K562 (cell line): ENCODE data around the gene DCAF5. TPM values are rescaled to one million over a fixed set of nuclear protein-coding genes. Genes with fewer than 3 reads are reported as not detected.

Experiments
- BCL6 ChIP-seq: fragments of 250-450 bp; sonication (Bioruptor Pico); IDR thresholded peaks from 2 replicates; pipeline ENCODE4 v1.4.0; 2020
- CEBPG ChIP-seq, 3 experiments: fragments of 200-800 bp in 1 of 3; sonication (Bioruptor generic) in 1 of 3; sonication (generic) in 1 of 3; formaldehyde crosslinking in 1 of 3; IDR thresholded peaks in 2 of 3; conservative IDR thresholded peaks in 1 of 3; 2 replicates each; pipeline versions ENCODE4 v1.6.1 to v1.8.0; 2016 to 2022; ENCODE audit warnings: missing compliant biosample characterization in 2 of 3, missing genetic modification characterization in 2 of 3, mild to moderate bottlenecking in 1 of 3, missing genetic modification reagents in 1 of 3
- JUNB ChIP-seq: fragments of 450-650 bp; formaldehyde crosslinking; conservative IDR thresholded peaks from 2 replicates; pipeline ENCODE4 v1.4.0; 2020; ENCODE audit warnings: mild to moderate bottlenecking
- KAT2B ChIP-seq: IDR thresholded peaks from one replicate; pipeline ENCODE4 v1.6.1; 2012; ENCODE audit warnings: low read depth, mild to moderate bottlenecking, control low read depth, inconsistent platforms, low read length, moderate library complexity
- NFIC ChIP-seq: fragments of 450-650 bp; IDR thresholded peaks from 2 replicates; pipeline ENCODE4 v1.6.1; 2017; ENCODE audit warnings: mild to moderate bottlenecking, inconsistent platforms
- NRF1 ChIP-seq, 2 experiments: fragments of 450-650 bp; IDR thresholded peaks in 1 of 2; conservative IDR thresholded peaks in 1 of 2; 2 replicates each; pipeline ENCODE4 v1.6.1; 2014; ENCODE audit warnings: mild to moderate bottlenecking in 2 of 2
- RAD21 ChIP-seq, 2 experiments: fragments of 250-450 bp in 1 of 2; fragments of 450-650 bp in 1 of 2; sonication (Bioruptor Pico) in 1 of 2; formaldehyde crosslinking in 1 of 2; IDR thresholded peaks in 1 of 2; conservative IDR thresholded peaks in 1 of 2; 2 replicates each; pipeline versions ENCODE4 v1.4.0 to v1.8.0; 2020 to 2022; ENCODE audit warnings: mild to moderate bottlenecking in 2 of 2, moderate library complexity in 1 of 2
- SAFB2 ChIP-seq: fragments of 200-400 bp; formaldehyde crosslinking; IDR thresholded peaks from 2 replicates; pipeline ENCODE4 v1.6.1; 2018; ENCODE audit warnings: borderline replicate concordance, low read length, low read depth, moderate library complexity; ENCODE audit not compliant: severe bottlenecking
- polyA plus RNA-seq, 8 experiments: library from polyadenylated mRNA; depleted of rRNA in 4 of 8; stranded (reverse) in 5 of 8; unstranded in 3 of 8; fragments of >200 nt; fragmentation: Nextera tagmentation in 2 of 8; fragmentation: Illumina TruSeq in 1 of 8; extraction: Ambion mirVana in 2 of 8; extraction: Trizol in 1 of 8; gene quantifications; 2 replicates each; pipeline versions ENCODE4 v1.2.1 to v1.2.3, GENCODE V29; 2011 to 2014; ENCODE audit warnings: inconsistent platforms in 1 of 8, missing spikeins in 1 of 8
- total RNA-seq, 7 experiments: library from RNA; depleted of rRNA in 6 of 7; stranded (reverse); fragments of >200 nt in 6 of 7; fragmentation: Illumina TruSeq in 2 of 7; extraction: Trizol in 2 of 7; gene quantifications; 2 replicates each; pipeline versions ENCODE4 v1.2.1 to v1.2.3, GENCODE V29; 2011 to 2021; ENCODE audit warnings: low replicate concordance in 1 of 7
- TF ChIP-seq, protein P1 (sequence below), 2 experiments: fragments of 150-350 bp in 1 of 2; IDR thresholded peaks; 2 replicates each; pipeline ENCODE4 v1.6.1; 2012 to 2016; ENCODE audit warnings: low read depth in 2 of 2, low read length in 2 of 2, mild to moderate bottlenecking in 1 of 2, moderate library complexity in 1 of 2
- TF ChIP-seq, protein P2 (sequence below), 3 experiments: fragments of 200-800 bp in 1 of 3; sonication (Bioruptor generic) in 1 of 3; sonication (generic) in 1 of 3; formaldehyde crosslinking in 1 of 3; IDR thresholded peaks; 2 replicates each; pipeline versions ENCODE4 v1.6.1 to v1.8.0; 2016 to 2022; ENCODE audit warnings: mild to moderate bottlenecking in 2 of 3, missing compliant biosample characterization in 2 of 3, missing genetic modification characterization in 2 of 3, missing genetic modification reagents in 1 of 3

The DCAF5 gene
- total and polyA plus RNA-seq, 9 of the 15 experiments (the other 6 are each of a cell fraction or from before 2014, with no cell fraction given): 5.6 to 24.1 (median 12.7) TPM

DNA sequence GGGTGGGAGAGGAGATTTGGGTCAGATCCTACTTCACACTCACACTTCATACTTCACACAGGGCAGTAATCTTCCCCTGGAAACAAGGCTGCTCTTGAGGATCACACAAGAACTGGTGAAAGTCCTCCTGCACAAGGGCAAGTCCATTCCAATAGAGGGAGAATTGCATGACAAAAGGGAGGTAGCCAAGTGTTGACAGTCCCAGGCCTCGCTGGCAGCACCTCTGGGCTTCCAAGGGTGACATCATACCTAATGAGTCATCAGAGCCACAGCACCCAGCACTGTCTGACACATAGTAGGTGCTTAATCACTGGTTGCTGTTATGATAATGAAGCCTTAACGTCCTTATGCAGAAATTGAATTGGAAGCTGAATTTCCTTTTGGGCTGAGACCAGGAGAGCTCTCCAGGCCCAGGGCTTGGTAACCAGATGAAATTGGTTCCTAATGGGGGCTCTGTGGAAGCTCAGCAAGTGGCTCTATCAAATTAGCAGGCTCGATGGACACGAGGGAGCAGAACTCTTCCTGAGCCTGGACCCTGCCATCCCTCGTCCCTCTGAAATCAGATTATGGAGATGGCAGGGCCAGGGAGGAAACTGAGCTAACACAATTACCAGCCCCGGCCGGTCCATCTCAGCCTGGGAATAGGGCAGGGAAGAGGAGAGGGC lies 115.0 kb downstream of the DCAF5 start (continued):
- TF ChIP-seq, protein P1, sequence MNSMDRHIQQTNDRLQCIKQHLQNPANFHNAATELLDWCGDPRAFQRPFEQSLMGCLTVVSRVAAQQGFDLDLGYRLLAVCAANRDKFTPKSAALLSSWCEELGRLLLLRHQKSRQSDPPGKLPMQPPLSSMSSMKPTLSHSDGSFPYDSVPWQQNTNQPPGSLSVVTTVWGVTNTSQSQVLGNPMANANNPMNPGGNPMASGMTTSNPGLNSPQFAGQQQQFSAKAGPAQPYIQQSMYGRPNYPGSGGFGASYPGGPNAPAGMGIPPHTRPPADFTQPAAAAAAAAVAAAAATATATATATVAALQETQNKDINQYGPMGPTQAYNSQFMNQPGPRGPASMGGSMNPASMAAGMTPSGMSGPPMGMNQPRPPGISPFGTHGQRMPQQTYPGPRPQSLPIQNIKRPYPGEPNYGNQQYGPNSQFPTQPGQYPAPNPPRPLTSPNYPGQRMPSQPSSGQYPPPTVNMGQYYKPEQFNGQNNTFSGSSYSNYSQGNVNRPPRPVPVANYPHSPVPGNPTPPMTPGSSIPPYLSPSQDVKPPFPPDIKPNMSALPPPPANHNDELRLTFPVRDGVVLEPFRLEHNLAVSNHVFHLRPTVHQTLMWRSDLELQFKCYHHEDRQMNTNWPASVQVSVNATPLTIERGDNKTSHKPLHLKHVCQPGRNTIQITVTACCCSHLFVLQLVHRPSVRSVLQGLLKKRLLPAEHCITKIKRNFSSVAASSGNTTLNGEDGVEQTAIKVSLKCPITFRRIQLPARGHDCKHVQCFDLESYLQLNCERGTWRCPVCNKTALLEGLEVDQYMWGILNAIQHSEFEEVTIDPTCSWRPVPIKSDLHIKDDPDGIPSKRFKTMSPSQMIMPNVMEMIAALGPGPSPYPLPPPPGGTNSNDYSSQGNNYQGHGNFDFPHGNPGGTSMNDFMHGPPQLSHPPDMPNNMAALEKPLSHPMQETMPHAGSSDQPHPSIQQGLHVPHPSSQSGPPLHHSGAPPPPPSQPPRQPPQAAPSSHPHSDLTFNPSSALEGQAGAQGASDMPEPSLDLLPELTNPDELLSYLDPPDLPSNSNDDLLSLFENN (IDR thresholded peaks at IDR 0.05; ENCODE audit: low read depth in 2 of 2, low read length in 2 of 2): no peak
- TF ChIP-seq KAT2B (no peak), SAFB2 (no peak), RAD21 (CRISPR knock-in tag; conservative IDR thresholded peaks at IDR 0.05 in 1 of 2, IDR thresholded peaks at IDR 0.05 in 1 of 2) (no peak), BCL6 (CRISPR knock-in tag) (no peak), NRF1 (conservative IDR thresholded peaks at IDR 0.05 in 1 of 2, IDR thresholded peaks at IDR 0.05 in 1 of 2) (no peak), JUNB (CRISPR knock-in tag) (0 out of 2 replicates have a peak, but pooled peaks have one; percentile 29), NFIC (no peak), CEBPG (CRISPR knock-in tag; IDR thresholded peaks at IDR 0.05) (no peak), CEBPG (tag; conservative IDR thresholded peaks at IDR 0.05 in 1 of 2, IDR thresholded peaks at IDR 0.05 in 1 of 2) (no peak)
- TF ChIP-seq, protein P2, sequence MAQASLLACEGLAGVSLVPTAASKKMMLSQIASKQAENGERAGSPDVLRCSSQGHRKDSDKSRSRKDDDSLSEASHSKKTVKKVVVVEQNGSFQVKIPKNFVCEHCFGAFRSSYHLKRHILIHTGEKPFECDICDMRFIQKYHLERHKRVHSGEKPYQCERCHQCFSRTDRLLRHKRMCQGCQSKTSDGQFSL (CRISPR knock-in tag; IDR thresholded peaks at IDR 0.05): no peak
- TF ChIP-seq, protein P2 (tag; IDR thresholded peaks at IDR 0.05): no peak
